Liver (tissue), 3 donors: ENCODE results near the gene XRRA1.

ENCODE experiments used
- TAF1 ChIP-seq: conservative IDR thresholded peaks from 2 replicates; pipeline ENCODE4 v1.6.1; 2016; ENCODE audit warnings: antibody characterized with exemption, mild to moderate bottlenecking
- TF ChIP-seq, protein P1 (sequence below): fragments of 150-350 bp; IDR thresholded peaks from 2 replicates; pipeline ENCODE4 v1.5.1; 2017; ENCODE audit warnings: improper control_type of control experiment, low read depth, low read length; ENCODE audit not compliant: missing input control
- TF ChIP-seq, protein P2 (sequence below): IDR thresholded peaks from 2 replicates; pipeline ENCODE4 v1.6.1; 2016; ENCODE audit warnings: antibody characterized with exemption
- donor health status: healthy.
- donor health status: healthy.

DNA sequence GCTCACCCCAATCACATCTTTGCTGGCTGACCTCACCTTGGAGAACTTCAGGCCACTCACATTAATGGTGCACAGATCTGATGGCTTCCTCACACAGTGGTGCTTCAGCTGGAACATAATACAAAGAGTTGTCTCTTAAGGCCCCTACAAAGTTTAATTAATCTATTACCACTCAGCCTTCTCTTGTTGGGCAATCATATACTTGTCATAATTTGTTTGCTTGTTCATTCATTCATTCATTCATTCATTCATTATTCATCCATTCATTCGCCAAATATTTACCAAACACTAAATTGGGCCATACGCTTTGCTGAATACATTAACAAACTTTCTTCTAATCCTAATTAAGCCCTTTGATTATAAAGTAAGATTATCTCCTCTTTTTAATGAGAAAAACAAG, 15.1 kb downstream of the XRRA1 start:
- TF ChIP-seq, protein P1, sequence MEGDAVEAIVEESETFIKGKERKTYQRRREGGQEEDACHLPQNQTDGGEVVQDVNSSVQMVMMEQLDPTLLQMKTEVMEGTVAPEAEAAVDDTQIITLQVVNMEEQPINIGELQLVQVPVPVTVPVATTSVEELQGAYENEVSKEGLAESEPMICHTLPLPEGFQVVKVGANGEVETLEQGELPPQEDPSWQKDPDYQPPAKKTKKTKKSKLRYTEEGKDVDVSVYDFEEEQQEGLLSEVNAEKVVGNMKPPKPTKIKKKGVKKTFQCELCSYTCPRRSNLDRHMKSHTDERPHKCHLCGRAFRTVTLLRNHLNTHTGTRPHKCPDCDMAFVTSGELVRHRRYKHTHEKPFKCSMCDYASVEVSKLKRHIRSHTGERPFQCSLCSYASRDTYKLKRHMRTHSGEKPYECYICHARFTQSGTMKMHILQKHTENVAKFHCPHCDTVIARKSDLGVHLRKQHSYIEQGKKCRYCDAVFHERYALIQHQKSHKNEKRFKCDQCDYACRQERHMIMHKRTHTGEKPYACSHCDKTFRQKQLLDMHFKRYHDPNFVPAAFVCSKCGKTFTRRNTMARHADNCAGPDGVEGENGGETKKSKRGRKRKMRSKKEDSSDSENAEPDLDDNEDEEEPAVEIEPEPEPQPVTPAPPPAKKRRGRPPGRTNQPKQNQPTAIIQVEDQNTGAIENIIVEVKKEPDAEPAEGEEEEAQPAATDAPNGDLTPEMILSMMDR, result no peak
- TF ChIP-seq, protein P2, sequence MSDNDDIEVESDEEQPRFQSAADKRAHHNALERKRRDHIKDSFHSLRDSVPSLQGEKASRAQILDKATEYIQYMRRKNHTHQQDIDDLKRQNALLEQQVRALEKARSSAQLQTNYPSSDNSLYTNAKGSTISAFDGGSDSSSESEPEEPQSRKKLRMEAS, result no peak
- TF ChIP-seq TAF1, result no peak
